Thyroid gland (tissue), 4 donors: ENCODE data around the gene MPP1. TPM values are rescaled to one million over a fixed set of nuclear protein-coding genes. Genes with fewer than 3 reads are reported as not detected.

ENCODE experiments used
- DNase-seq, 2 donors: peaks; one replicate each; pipeline ENCODE4 v3.0.0-alpha.2; 2019
- H3K27ac ChIP-seq, 3 donors: fragments of 200-600 bp; sonication (generic); 1 replicate in 2 of 3; 2 replicates in 1 of 3; pipeline ENCODE4 v1.5.1; 2016 to 2019; ENCODE audit warnings: mild to moderate bottlenecking in 1 of 3, moderate library complexity in 1 of 3
- H3K27me3 ChIP-seq: fragments of 200-600 bp; sonication (generic); one replicate; pipeline ENCODE4 v1.5.1; 2019
- H3K36me3 ChIP-seq, 2 donors: fragments of 200-600 bp; sonication (generic); one replicate each; pipeline ENCODE4 v1.5.1; 2016 to 2019
- H3K4me1 ChIP-seq, 2 donors: fragments of 200-600 bp; sonication (generic); one replicate each; pipeline ENCODE4 v1.5.1; 2017 to 2019
- H3K4me3 ChIP-seq, 3 donors: fragments of 200-600 bp; sonication (generic); replicated peaks in 1 of 3; 1 replicate in 2 of 3; 2 replicates in 1 of 3; pipeline ENCODE4 v1.5.1; 2016; ENCODE audit warnings: mild to moderate bottlenecking in 1 of 3
- H3K9me3 ChIP-seq: fragments of 200-600 bp; sonication (generic); one replicate; pipeline ENCODE4 v1.5.1; 2017
- CTCF ChIP-seq, 6 experiments: fragments of 200-600 bp in 3 of 6; fragments of 450-650 bp in 3 of 6; sonication (generic) in 3 of 6; IDR thresholded peaks; one replicate each; pipeline ENCODE4 v1.5.1; 2016 to 2019; ENCODE audit warnings: antibody characterized with exemption in 6 of 6, mild to moderate bottlenecking in 2 of 6, inconsistent platforms in 1 of 6, moderate library complexity in 1 of 6
- POLR2A ChIP-seq, 2 donors: fragments of 450-650 bp; IDR thresholded peaks; one replicate each; pipeline ENCODE4 v1.6.1; 2017; ENCODE audit warnings: antibody characterized with exemption in 2 of 2, mild to moderate bottlenecking in 2 of 2, moderate library complexity in 1 of 2
- WGBS, 2 donors: methylation state at CpG; one replicate each; pipeline ENCODE4 v1.1.5; 2017; 5-methylcytosine and 5-hydroxymethylcytosine counted together
- intact Hi-C: fragments of 100-400 bp; cut with DNase I; formaldehyde crosslinking; loops from one replicate; pipeline ENCODE4 v1.15.1; 2023
- total RNA-seq, 4 donors: library from RNA; depleted of rRNA; stranded (reverse); fragments of >200 nt; gene quantifications; one replicate each; pipeline ENCODE4 v1.2.3, GENCODE V29; 2016

The MPP1 gene
- total RNA-seq, 4 donors from 2014 or later: 26.8 to 47.3 (median 28.8) TPM

GRCh38 chrX:154799556-154800348 is 5.5 kb downstream of the MPP1 start:
- 28 to 37% methylated on average over 9 of the region's 9 CpGs for WGBS, 2 donors
- Histone ChIP-seq H3K4me3 (no peak overlapping the region), H3K27ac (peak overlapping the region; percentile 15 to 48 (median 39)), H3K36me3 (no peaks in the 10 kb centered on the region), H3K9me3 (no peaks in the 10 kb centered on the region), H3K27me3 (no peaks in the 10 kb centered on the region), H3K4me1 (peaks cover 15 to 18% of the 10 kb centered on the region in 2 donors)
- TF ChIP-seq POLR2A (IDR thresholded peaks at IDR 0.05) (no peak), CTCF (IDR thresholded peaks at IDR 0.05) (no peak)
- intact Hi-C loops: no loop called here
- DNase-seq: peak; percentile 64 to 67

- Histone ChIP-seq H3K9me3 (no peaks in the 10 kb centered on the region), H3K36me3 (no peaks in the 10 kb centered on the region), H3K4me3 (no peak overlapping the region), H3K27me3 (no peaks in the 10 kb centered on the region), H3K27ac (no peak overlapping the region), H3K4me1 (peaks cover 13 to 15% of the 10 kb centered on the region in 2 donors)
- intact Hi-C loops: no loop called here
- 60 to 83% methylated on average over 6 of the region's 6 CpGs for WGBS, 2 donors
- no peak for TF ChIP-seq CTCF (IDR thresholded peaks at IDR 0.05)
- no peak for TF ChIP-seq POLR2A (IDR thresholded peaks at IDR 0.05)
- no peak for DNase-seq
Observed at GRCh38 chrX:154797006-154797405, 8.3 kb downstream of the MPP1 start.

- DNase-seq: no peak
- intact Hi-C loops: no loop called here
- Histone ChIP-seq H3K4me3 (no peak overlapping the region), H3K9me3 (no peaks in the 10 kb centered on the region), H3K27ac (no peak overlapping the region), H3K4me1 (peaks cover 5 to 7% of the 10 kb centered on the region in 2 donors), H3K36me3 (no peaks in the 10 kb centered on the region), H3K27me3 (no peaks in the 10 kb centered on the region)
- TF ChIP-seq POLR2A (IDR thresholded peaks at IDR 0.05) (no peak), CTCF (IDR thresholded peaks at IDR 0.05) (no peak)
- 90 to 95% methylated on average over 2 of the region's 2 CpGs for WGBS, 2 donors
Observed at GRCh38 chrX:154795016-154795415, 10.3 kb downstream of the MPP1 start.

- intact Hi-C loops: no loop called here
- WGBS, 2 donors: 89 to 95% methylated on average over 7 of the region's 7 CpGs
- no peaks in the 10 kb centered on the region for H3K36me3 ChIP-seq
- H3K27ac ChIP-seq: no peak overlapping the region
- no peak overlapping the region for H3K4me3 ChIP-seq
- no peaks in the 10 kb centered on the region for H3K9me3 ChIP-seq
- DNase-seq: no peak
- no peaks in the 10 kb centered on the region for H3K27me3 ChIP-seq
- H3K4me1 ChIP-seq: no peaks in the 10 kb centered on the region
- TF ChIP-seq POLR2A (IDR thresholded peaks at IDR 0.05) (no peak), CTCF (IDR thresholded peaks at IDR 0.05) (no peak)
Observed at GRCh38 chrX:154793084-154793795, 12.0 kb downstream of the MPP1 start.

- TF ChIP-seq POLR2A (IDR thresholded peaks at IDR 0.05) (no peak), CTCF (IDR thresholded peaks at IDR 0.05) (no peak)
- intact Hi-C loops: no loop called here
- Histone ChIP-seq H3K4me1 (no peaks in the 10 kb centered on the region), H3K9me3 (no peaks in the 10 kb centered on the region), H3K4me3 (no peak overlapping the region), H3K36me3 (no peaks in the 10 kb centered on the region), H3K27me3 (no peaks in the 10 kb centered on the region), H3K27ac (no peak overlapping the region)
- no peak for DNase-seq
- WGBS, 2 donors: 84 to 88% methylated on average over 3 to 4 of the region's 8 CpGs
Observed at GRCh38 chrX:154791939-154792338, 13.3 kb downstream of the MPP1 start.
